ENCODE data around the gene SIGLEC8.

Gene SIGLEC8

GRCh38 chr19:51476164-51476563, 17.9 kb upstream of the SIGLEC8 start:
- DNase-seq (ENCODE audit: low read depth) = no peak
- no peak overlapping the region for H3K4me3 ChIP-seq (ENCODE audit: control insufficient read depth, low read depth, low read length)
- no peak for TF ChIP-seq CTCF (IDR thresholded peaks at IDR 0.05; ENCODE audit: control insufficient read depth, insufficient read depth, low read depth, low read length, missing control alignments)

GRCh38 chr19:51473009-51473707, 14.9 kb upstream of the SIGLEC8 start:
- TF ChIP-seq CTCF (IDR thresholded peaks at IDR 0.05; ENCODE audit: control insufficient read depth, insufficient read depth, low read depth, low read length, missing control alignments) = peak; percentile 85
- DNase-seq (ENCODE audit: low read depth) = peak; percentile 11
- H3K4me3 ChIP-seq (ENCODE audit: control insufficient read depth, low read depth, low read length) = no peak overlapping the region

- no peak for DNase-seq (ENCODE audit: low read depth)
- TF ChIP-seq CTCF (IDR thresholded peaks at IDR 0.05; ENCODE audit: control insufficient read depth, insufficient read depth, low read depth, low read length, missing control alignments) = no peak
Measured at GRCh38 chr19:51472607-51473006, 14.4 kb upstream of the SIGLEC8 start.

GRCh38 chr19:51471527-51471926, 13.3 kb upstream of the SIGLEC8 start:
- no peak for DNase-seq (ENCODE audit: low read depth)
- TF ChIP-seq CTCF (IDR thresholded peaks at IDR 0.05; ENCODE audit: control insufficient read depth, insufficient read depth, low read depth, low read length, missing control alignments) = no peak
- no peak overlapping the region for H3K4me3 ChIP-seq (ENCODE audit: control insufficient read depth, low read depth, low read length)

More at GRCh38 chr19:51472607-51473006, 14.4 kb upstream of the SIGLEC8 start:
- no peak overlapping the region for H3K4me3 ChIP-seq (ENCODE audit: control insufficient read depth, low read depth, low read length)

GRCh38 chr19:51470966-51471365, 12.7 kb upstream of the SIGLEC8 start:
- no peak for DNase-seq (ENCODE audit: low read depth)
- H3K4me3 ChIP-seq (ENCODE audit: control insufficient read depth, low read depth, low read length) = no peak overlapping the region
- no peak for TF ChIP-seq CTCF (IDR thresholded peaks at IDR 0.05; ENCODE audit: control insufficient read depth, insufficient read depth, low read depth, low read length, missing control alignments)

- DNase-seq (ENCODE audit: low read depth) = no peak
- TF ChIP-seq CTCF (IDR thresholded peaks at IDR 0.05; ENCODE audit: control insufficient read depth, insufficient read depth, low read depth, low read length, missing control alignments) = no peak
- no peak overlapping the region for H3K4me3 ChIP-seq (ENCODE audit: control insufficient read depth, low read depth, low read length)
Measured at GRCh38 chr19:51469629-51470028, 11.4 kb upstream of the SIGLEC8 start.

Measured in AG09309 (cell line).